A673 (cell line): Measurements from ENCODE around the gene CISD1. TPM values are rescaled to one million over a fixed set of nuclear protein-coding genes. Genes with fewer than 3 reads are reported as not detected.

Source experiments
- BruUV-seq: library from RNA; stranded (reverse); fragments of 400-500 nt; replicated peaks from 2 replicates; lab custom pipeline; 2021; lab: Mats Ljungman, UMichigan
- CTCF ChIA-PET: fragments of 300-600 bp; sonication (Branson Sonifier 250); formaldehyde crosslinking; loops from one replicate; lab custom pipeline; 2022; ENCODE audit warnings: antibody characterized with exemption; lab: Charles Lee
- POLR2A ChIA-PET: fragments of 300-600 bp; sonication (Branson Sonifier 250); formaldehyde crosslinking; loops from one replicate; lab custom pipeline; 2022; ENCODE audit warnings: antibody characterized with exemption; ENCODE audit not compliant: low non-redundant PET; lab: Charles Lee
- DNase-seq: peaks from one replicate; pipeline ENCODE4 v3.0.0-alpha.2; 2015; ENCODE audit warnings: low spot score
- H3K27ac ChIP-seq: fragments of 200-600 bp; sonication (generic); 2 replicates; pipeline ENCODE4 v1.5.1; 2016; ENCODE audit warnings: mixed run types, low read depth, mild to moderate bottlenecking, mixed read lengths, antibody characterized with exemption, low read length; ENCODE audit not compliant: poor library complexity, severe bottlenecking
- H3K27me3 ChIP-seq: fragments of 200-600 bp; sonication (generic); replicated peaks from 2 replicates; pipeline ENCODE4 v1.6.1; 2017; ENCODE audit warnings: mixed run types, low read depth, mild to moderate bottlenecking, mixed read lengths, antibody characterized with exemption, low read length; ENCODE audit not compliant: insufficient read depth, poor library complexity
- H3K36me3 ChIP-seq: fragments of 200-600 bp; sonication (generic); 2 replicates; pipeline ENCODE4 v1.6.1; 2016; ENCODE audit warnings: mixed run types, mild to moderate bottlenecking, mixed read lengths, antibody characterized with exemption, low read length; ENCODE audit not compliant: insufficient read depth, poor library complexity, severe bottlenecking
- H3K4me1 ChIP-seq: fragments of 200-600 bp; sonication (generic); 2 replicates; pipeline ENCODE4 v1.6.1; 2017; ENCODE audit warnings: mixed run types, mild to moderate bottlenecking, mixed read lengths, antibody characterized with exemption, low read length; ENCODE audit not compliant: insufficient read depth, poor library complexity, severe bottlenecking
- H3K4me3 ChIP-seq: fragments of 200-600 bp; sonication (generic); 2 replicates; pipeline ENCODE4 v1.5.1; 2016; ENCODE audit warnings: low read depth, mixed run types, mild to moderate bottlenecking, mixed read lengths, low read length; ENCODE audit not compliant: poor library complexity, severe bottlenecking
- H3K9me3 ChIP-seq: fragments of 200-600 bp; sonication (generic); 2 replicates; pipeline ENCODE4 v1.6.1; 2016; ENCODE audit warnings: mixed run types, low read depth, mild to moderate bottlenecking, mixed read lengths, antibody characterized with exemption, low read length; ENCODE audit not compliant: poor library complexity, severe bottlenecking
- EZH2 ChIP-seq: fragments of 200-600 bp; sonication (generic); IDR thresholded peaks from 2 replicates; pipeline ENCODE4 v1.6.1; 2017; ENCODE audit warnings: borderline replicate concordance, low read depth, mild to moderate bottlenecking, mixed read lengths, antibody characterized with exemption, low read length; ENCODE audit not compliant: poor library complexity, severe bottlenecking
- intact Hi-C: fragments of 100-400 bp; cut with micrococcal nuclease; formaldehyde crosslinking; loops from one replicate; pipeline ENCODE4 v1.10.0; 2022; ENCODE audit not compliant: unreplicated experiment
- total RNA-seq: library from RNA; stranded (reverse); gene quantifications from 2 replicates; pipeline ENCODE4 v1.2.3, GENCODE V29; 2021
- TF ChIP-seq, protein P1 (sequence below): fragments of 300-800, 200-600 bp; sonication (generic); conservative IDR thresholded peaks from 2 replicates; pipeline ENCODE4 v1.5.1; 2017; ENCODE audit warnings: low read depth, mild to moderate bottlenecking, antibody characterized with exemption, low read length, moderate library complexity, mixed read lengths

CISD1 gene
- total RNA-seq, 1 experiment from 2014 or later, result 64.5 TPM

DNA sequence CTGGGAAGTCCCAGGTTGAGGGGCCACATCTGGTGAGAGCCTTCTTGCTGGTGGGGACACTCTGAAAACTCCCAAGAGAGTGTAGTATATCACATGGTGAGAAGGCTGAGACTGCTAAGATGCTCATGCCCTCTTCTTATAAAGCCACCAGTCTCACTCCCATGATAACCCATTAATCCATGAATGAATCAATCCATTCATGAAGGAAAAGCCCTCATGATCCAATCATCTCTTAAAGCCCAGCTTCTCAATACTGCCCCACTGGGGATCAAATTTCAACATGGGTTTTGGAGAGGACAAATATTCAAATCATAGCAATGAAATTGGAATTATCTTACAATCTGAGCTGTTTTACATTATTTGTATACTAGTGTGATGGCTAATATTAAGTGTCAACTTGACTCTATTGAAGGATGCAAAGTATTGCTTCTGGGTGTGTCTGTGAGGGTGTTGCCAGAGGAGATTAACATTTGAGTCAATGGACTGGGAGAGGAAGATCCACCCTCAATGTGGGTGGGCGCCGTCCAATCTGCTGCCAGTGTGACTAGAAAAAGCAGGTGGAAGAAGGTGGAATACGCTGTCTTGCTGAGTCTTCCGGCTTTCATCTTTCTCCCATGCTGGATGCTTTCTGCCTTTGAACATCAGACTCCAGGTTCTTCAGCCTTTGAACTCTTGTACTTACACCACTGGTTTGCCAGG, 51.5 kb downstream of the CISD1 start:
- ChIA-PET CTCF (no interaction called here), POLR2A (no interaction called here)
- intact Hi-C loops, result loop anchor here (10.0 kb wide), 1 partner anchor 194 kb away; the partner anchor contains the start of gene BICC1
- no peak for DNase-seq
- no TSS peak for BruUV-seq
- H3K27ac ChIP-seq, result no peak overlapping the region
- no peaks in the 10 kb centered on the region for H3K36me3 ChIP-seq
- H3K4me3 ChIP-seq, result no peak overlapping the region
- no peaks in the 10 kb centered on the region for H3K27me3 ChIP-seq
- no peak for TF ChIP-seq EZH2
- TF ChIP-seq, protein P1, sequence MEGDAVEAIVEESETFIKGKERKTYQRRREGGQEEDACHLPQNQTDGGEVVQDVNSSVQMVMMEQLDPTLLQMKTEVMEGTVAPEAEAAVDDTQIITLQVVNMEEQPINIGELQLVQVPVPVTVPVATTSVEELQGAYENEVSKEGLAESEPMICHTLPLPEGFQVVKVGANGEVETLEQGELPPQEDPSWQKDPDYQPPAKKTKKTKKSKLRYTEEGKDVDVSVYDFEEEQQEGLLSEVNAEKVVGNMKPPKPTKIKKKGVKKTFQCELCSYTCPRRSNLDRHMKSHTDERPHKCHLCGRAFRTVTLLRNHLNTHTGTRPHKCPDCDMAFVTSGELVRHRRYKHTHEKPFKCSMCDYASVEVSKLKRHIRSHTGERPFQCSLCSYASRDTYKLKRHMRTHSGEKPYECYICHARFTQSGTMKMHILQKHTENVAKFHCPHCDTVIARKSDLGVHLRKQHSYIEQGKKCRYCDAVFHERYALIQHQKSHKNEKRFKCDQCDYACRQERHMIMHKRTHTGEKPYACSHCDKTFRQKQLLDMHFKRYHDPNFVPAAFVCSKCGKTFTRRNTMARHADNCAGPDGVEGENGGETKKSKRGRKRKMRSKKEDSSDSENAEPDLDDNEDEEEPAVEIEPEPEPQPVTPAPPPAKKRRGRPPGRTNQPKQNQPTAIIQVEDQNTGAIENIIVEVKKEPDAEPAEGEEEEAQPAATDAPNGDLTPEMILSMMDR, result no peak
- H3K4me1 ChIP-seq, result no peaks in the 10 kb centered on the region
- H3K9me3 ChIP-seq, result no peaks in the 10 kb centered on the region

DNA sequence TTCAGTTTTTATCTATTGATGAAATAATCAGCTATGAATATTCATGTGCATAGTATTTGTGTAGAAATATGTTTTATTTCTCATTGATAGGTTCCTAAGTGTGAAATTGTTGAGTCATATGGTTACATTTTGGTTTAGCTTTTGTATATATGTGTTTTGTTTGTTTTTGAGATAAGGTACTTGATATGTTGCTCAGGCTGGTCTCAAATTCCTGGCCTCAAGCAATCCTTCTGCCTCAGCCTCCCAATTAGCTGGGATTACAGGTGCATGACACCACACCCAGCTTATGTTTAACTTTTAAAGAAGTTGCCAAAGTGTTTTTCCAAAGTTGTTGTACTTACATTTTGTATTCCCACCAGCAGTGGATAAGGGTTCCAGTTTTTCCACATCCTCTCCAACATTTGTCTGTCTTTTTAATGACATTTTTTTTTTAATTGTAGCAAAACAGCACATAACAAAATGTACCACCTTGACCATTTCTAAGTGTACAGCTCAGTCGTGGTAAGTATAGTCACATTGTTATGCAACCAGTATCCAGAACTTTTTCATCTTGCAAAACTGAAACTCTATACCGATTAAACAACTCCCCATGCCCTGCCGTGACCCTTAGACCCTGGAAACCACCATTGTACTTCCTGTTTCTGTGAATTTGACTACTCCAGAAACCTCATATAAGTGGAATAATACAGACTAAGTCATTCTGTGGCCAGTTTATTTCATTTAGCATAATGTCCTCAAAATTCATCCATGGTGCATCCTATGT, 53.3 kb downstream of the CISD1 start:
- CTCF ChIA-PET, result no interaction called here
- no peak overlapping the region for H3K4me3 ChIP-seq
- no peak overlapping the region for H3K27ac ChIP-seq
- H3K27me3 ChIP-seq, result no peaks in the 10 kb centered on the region
- intact Hi-C loops, result loop anchor here (10.0 kb wide), 1 partner anchor 193 kb away; the partner anchor contains the start of gene BICC1
- DNase-seq, result peak; percentile 50
- TF ChIP-seq EZH2, result no peak
- TF ChIP-seq, protein P1, result no peak
- no peaks in the 10 kb centered on the region for H3K9me3 ChIP-seq
- H3K4me1 ChIP-seq, result no peaks in the 10 kb centered on the region
- no peaks in the 10 kb centered on the region for H3K36me3 ChIP-seq
- BruUV-seq, result no TSS peak
- POLR2A ChIA-PET, result no interaction called here

DNA sequence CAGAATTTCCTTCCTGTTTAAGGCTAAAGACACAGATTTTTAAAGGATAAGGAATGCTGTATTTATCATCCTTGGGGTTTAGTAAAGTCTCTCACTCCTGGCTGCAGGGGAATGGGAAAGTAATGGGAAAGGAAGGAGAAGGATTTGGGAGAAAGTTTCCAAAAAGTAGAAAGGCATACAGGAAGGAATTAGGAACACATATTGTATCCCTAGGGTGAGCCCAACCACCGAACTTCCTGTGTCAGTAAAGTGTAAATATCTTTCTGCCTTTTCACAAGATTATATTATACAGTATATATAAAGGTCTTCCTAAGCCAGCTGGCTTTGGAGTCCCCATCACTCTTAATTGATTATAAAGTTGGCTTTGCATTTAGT, 53.9 kb downstream of the CISD1 start:
- no TSS peak for BruUV-seq
- CTCF ChIA-PET, result no interaction called here
- Histone ChIP-seq H3K4me1 (no peaks in the 10 kb centered on the region), H3K27me3 (no peaks in the 10 kb centered on the region), H3K4me3 (no peak overlapping the region), H3K9me3 (no peaks in the 10 kb centered on the region), H3K36me3 (no peaks in the 10 kb centered on the region), H3K27ac (no peak overlapping the region)
- POLR2A ChIA-PET, result interaction anchor here (0.5 kb wide), 1 partner anchor 23 kb away, joined by 8 read pairs; no protein-coding TSS in a partner anchor
- TF ChIP-seq, protein P1, result no peak
- TF ChIP-seq EZH2, result no peak
- intact Hi-C loops, result loop anchor here (10.0 kb wide), 1 partner anchor 192 kb away; the partner anchor contains the start of gene BICC1
- DNase-seq, result peak; percentile 65
